ENCODE measurements around the gene ADGRL2. TPM values are rescaled to one million over a fixed set of nuclear protein-coding genes. Genes with fewer than 3 reads are reported as not detected.

Gene ADGRL2
- total and polyA plus RNA-seq, 9 of the 15 experiments (the other 6 are each of a cell fraction or from before 2014, with no cell fraction given), result 0.03 to 0.15 (median 0.13) TPM; not detected in 6

DNA sequence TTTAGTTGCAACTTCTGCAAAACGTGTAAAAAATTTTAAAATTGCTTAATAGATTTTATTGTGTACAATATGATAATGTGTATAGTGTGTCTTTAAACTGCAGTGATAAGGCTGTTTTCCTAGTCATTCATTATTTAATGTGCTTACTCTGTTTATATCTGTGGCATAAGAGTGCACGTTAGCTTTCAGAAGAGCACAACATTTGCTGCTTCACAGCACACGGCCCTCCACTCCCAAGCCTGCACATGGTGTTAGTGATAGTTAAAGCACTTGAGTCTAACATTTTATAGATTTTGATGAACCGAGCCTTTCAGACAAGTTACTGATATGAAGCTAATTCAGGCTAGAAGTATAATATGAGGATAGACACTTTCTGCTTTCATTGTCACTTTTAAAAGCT is 120.6 kb downstream of the ADGRL2 start (continued):
- TF ChIP-seq, protein P1, sequence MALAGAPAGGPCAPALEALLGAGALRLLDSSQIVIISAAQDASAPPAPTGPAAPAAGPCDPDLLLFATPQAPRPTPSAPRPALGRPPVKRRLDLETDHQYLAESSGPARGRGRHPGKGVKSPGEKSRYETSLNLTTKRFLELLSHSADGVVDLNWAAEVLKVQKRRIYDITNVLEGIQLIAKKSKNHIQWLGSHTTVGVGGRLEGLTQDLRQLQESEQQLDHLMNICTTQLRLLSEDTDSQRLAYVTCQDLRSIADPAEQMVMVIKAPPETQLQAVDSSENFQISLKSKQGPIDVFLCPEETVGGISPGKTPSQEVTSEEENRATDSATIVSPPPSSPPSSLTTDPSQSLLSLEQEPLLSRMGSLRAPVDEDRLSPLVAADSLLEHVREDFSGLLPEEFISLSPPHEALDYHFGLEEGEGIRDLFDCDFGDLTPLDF (CRISPR knock-in tag; IDR thresholded peaks at IDR 0.05), result no peak
- TF ChIP-seq, protein P2, sequence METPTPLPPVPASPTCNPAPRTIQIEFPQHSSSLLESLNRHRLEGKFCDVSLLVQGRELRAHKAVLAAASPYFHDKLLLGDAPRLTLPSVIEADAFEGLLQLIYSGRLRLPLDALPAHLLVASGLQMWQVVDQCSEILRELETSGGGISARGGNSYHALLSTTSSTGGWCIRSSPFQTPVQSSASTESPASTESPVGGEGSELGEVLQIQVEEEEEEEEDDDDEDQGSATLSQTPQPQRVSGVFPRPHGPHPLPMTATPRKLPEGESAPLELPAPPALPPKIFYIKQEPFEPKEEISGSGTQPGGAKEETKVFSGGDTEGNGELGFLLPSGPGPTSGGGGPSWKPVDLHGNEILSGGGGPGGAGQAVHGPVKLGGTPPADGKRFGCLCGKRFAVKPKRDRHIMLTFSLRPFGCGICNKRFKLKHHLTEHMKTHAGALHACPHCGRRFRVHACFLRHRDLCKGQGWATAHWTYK (CRISPR knock-in tag; IDR thresholded peaks at IDR 0.05), result no peak
- TF ChIP-seq RBM34 (IDR thresholded peaks at IDR 0.05; ENCODE audit: borderline replicate concordance, insufficient read depth, low read length), result no peak

DNA sequence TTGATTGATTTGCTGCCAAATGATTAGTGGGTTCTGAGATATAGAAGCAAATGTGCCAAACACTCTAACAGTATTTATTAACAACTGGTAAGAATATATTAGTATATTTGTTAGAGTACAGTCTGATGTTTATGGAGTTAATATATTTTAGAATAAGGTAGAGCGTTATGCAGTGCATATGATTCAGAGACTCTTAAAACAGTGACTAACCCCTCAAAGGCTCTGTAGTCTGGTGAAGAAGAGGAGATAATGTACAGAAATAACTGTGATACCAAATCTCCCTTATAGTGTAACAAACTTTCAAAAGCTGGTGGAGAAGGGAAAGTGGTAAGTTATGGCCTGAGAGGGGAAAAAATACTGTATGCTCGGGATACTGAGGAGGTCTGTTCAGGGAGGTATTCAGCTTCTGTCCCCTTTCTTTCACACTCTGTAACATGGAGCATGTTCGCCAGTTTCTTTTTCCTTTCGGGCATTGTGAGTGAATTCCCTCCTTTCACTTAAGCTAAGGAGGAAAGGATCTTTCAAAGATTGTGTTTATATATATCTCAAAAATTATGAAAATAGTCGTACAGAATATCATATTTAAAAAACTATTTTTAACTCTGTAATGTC is 121.2 kb downstream of the ADGRL2 start:
- Histone ChIP-seq H4K20me1 (replicated peaks; ENCODE audit: control insufficient read depth, insufficient read depth, low read length) (no peaks in the 10 kb centered on the region), H3K36me3 (ENCODE audit: control insufficient read depth, insufficient read depth, low read length) (no peaks in the 10 kb centered on the region), H3K79me2 (ENCODE audit: control insufficient read depth, insufficient read depth, low read length) (no peaks in the 10 kb centered on the region), H3K9me3 (replicated peaks; ENCODE audit: control insufficient read depth, insufficient read depth, low read depth, low read length) (no peaks in the 10 kb centered on the region), H3K9me1 (ENCODE audit: control insufficient read depth, insufficient read depth, low read length) (no peaks in the 10 kb centered on the region), H3K27me3 (ENCODE audit: control insufficient read depth in 2 of 2, insufficient read depth in 2 of 2, low read length in 2 of 2) (no peaks in the 10 kb centered on the region), H3K9ac (ENCODE audit: insufficient read depth in 1 of 2, low read depth in 2 of 2, low read length in 2 of 2) (no peak overlapping the region), H3K4me2 (ENCODE audit: insufficient read depth, low read length) (no peak overlapping the region), H2AFZ (ENCODE audit: low read depth, low read length) (no peak overlapping the region), H3K4me1 (replicated peaks in 1 of 2; ENCODE audit: control insufficient read depth in 2 of 2, insufficient read depth in 2 of 2, low read length in 2 of 2) (no peaks in the 10 kb centered on the region), H3K27ac (ENCODE audit: extremely low read depth, low read depth, low read length) (no peak overlapping the region), H3K4me3 (no peak overlapping the region)
- BruUV-seq (replicated peaks), result no TSS peak
- ChIA-PET POLR2A (no interaction called here), CTCF (ENCODE audit: low intra/inter-chr PET ratio) (no interaction called here)
- no peak for FAIRE-seq
- WGBS (ENCODE audit: insufficient coverage, low coverage, missing lambda C conversion rate), result 1% methylated on average over 5 of the region's 5 CpGs
- intact Hi-C loops (cut with micrococcal nuclease), result no loop called here
- DNase-seq (ENCODE audit: extremely low read depth in 1 of 4, low spot score in 3 of 4), result no peak
- in situ Hi-C loops (cut with MboI), result no loop called here
- ATAC-seq, result no peak
- TF ChIP-seq SIN3A (IDR thresholded peaks at IDR 0.05; ENCODE audit: borderline replicate concordance in 2 of 2, control insufficient read depth in 1 of 2, low read depth in 2 of 2, low read length in 2 of 2) (no peak), HEY1 (CRISPR knock-in tag; IDR thresholded peaks at IDR 0.05; ENCODE audit: borderline replicate concordance) (no peak)
- TF ChIP-seq, protein P3, sequence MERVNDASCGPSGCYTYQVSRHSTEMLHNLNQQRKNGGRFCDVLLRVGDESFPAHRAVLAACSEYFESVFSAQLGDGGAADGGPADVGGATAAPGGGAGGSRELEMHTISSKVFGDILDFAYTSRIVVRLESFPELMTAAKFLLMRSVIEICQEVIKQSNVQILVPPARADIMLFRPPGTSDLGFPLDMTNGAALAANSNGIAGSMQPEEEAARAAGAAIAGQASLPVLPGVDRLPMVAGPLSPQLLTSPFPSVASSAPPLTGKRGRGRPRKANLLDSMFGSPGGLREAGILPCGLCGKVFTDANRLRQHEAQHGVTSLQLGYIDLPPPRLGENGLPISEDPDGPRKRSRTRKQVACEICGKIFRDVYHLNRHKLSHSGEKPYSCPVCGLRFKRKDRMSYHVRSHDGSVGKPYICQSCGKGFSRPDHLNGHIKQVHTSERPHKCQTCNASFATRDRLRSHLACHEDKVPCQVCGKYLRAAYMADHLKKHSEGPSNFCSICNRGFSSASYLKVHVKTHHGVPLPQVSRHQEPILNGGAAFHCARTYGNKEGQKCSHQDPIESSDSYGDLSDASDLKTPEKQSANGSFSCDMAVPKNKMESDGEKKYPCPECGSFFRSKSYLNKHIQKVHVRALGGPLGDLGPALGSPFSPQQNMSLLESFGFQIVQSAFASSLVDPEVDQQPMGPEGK (CRISPR knock-in tag; IDR thresholded peaks at IDR 0.05; ENCODE audit: borderline replicate concordance), result no peak
- TF ChIP-seq, protein P4, sequence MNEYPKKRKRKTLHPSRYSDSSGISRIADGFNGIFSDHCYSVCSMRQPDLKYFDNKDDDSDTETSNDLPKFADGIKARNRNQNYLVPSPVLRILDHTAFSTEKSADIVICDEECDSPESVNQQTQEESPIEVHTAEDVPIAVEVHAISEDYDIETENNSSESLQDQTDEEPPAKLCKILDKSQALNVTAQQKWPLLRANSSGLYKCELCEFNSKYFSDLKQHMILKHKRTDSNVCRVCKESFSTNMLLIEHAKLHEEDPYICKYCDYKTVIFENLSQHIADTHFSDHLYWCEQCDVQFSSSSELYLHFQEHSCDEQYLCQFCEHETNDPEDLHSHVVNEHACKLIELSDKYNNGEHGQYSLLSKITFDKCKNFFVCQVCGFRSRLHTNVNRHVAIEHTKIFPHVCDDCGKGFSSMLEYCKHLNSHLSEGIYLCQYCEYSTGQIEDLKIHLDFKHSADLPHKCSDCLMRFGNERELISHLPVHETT (CRISPR knock-in tag; conservative IDR thresholded peaks at IDR 0.05 in 1 of 2, IDR thresholded peaks at IDR 0.05 in 1 of 2), result no peak
